Endothelial cell (in vitro differentiated cells): Measurements from ENCODE around the gene PLN. TPM values are rescaled to one million over a fixed set of nuclear protein-coding genes. Genes with fewer than 3 reads are reported as not detected.

Experiments used
- DNase-seq: peaks from one replicate; pipeline ENCODE4 v3.0.0; 2021; ENCODE audit warnings: low spot score
- H3K27ac Mint-ChIP-seq: one replicate; pipeline ENCODE4 v1.8.0; 2021; ENCODE audit warnings: mixed read lengths, inconsistent platforms; ENCODE audit not compliant: unreplicated experiment
- H3K27me3 Mint-ChIP-seq: one replicate; pipeline ENCODE4 v1.8.0; 2021; ENCODE audit warnings: mild to moderate bottlenecking, moderate library complexity, mixed read lengths, inconsistent platforms; ENCODE audit not compliant: unreplicated experiment
- H3K36me3 Mint-ChIP-seq: one replicate; pipeline ENCODE4 v1.8.0; 2021; ENCODE audit warnings: mild to moderate bottlenecking, low read depth, mixed read lengths, inconsistent platforms; ENCODE audit not compliant: unreplicated experiment
- H3K4me1 Mint-ChIP-seq: one replicate; pipeline ENCODE4 v1.8.0; 2021; ENCODE audit warnings: mild to moderate bottlenecking, mixed read lengths, inconsistent platforms; ENCODE audit not compliant: unreplicated experiment
- H3K4me3 Mint-ChIP-seq: one replicate; pipeline ENCODE4 v1.8.0; 2021; ENCODE audit warnings: mild to moderate bottlenecking, mixed read lengths, inconsistent platforms; ENCODE audit not compliant: unreplicated experiment
- H3K9me3 Mint-ChIP-seq: one replicate; pipeline ENCODE4 v1.8.0; 2021; ENCODE audit warnings: mixed read lengths, inconsistent platforms; ENCODE audit not compliant: unreplicated experiment
- total RNA-seq: library from RNA; stranded (reverse); fragmentation: NEBNext Ultra II Directional; extraction: Animal tissue kit (Norgen Biotek cat#: 25700); gene quantifications from one replicate; pipeline ENCODE4 v1.2.1, GENCODE V29; 2021; ENCODE audit not compliant: unreplicated experiment
- TF ChIP-seq, protein P1 (sequence below): fragments of 200-600 bp; sonication (generic); IDR thresholded peaks from one replicate; pipeline ENCODE4 v1.5.0; 2021; ENCODE audit warnings: antibody characterized with exemption; ENCODE audit not compliant: unreplicated experiment

The PLN gene
- total RNA-seq, 1 donor from 2014 or later = not detected

DNA sequence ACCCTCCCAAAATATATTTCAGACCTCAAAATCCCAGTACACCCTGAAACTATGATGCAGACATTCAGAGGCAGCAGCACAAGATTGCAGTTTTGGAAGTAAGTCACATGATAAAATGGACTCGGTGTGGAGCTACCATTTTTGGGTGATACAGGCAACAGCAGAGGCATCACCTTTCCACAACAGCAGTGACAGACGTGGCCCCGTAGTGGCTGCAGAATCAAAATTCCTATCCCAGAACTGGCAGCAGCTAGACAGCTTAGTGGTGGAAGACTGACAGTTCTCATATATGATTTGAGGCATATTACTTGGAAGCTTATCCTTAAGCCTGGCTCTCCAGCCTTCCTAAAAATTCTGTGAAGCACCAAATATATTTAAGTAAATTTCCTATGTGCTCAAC lies 19.9 kb downstream of the PLN start:
- no peak overlapping the region for H3K27ac Mint-ChIP-seq
- H3K9me3 Mint-ChIP-seq = no peaks in the 10 kb centered on the region

DNA sequence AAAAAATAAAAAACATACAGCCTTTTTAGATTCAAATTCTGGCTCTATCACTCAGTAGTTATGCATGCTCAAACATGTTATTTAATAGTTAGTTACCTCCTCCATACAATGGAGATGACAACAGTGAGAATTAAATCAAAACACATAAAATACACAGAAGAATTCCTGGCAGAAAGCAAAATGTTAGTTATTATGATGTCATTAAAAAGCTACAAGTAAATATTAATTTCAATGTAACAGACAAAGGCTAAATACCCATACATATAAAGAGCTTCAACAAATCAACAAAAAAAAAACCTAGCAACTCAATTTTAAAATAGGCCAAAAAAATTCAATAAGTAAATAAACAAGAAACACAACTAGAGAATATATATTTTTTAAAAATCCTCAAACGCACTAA lies 21.4 kb downstream of the PLN start:
- Mint-ChIP-seq H3K36me3 (peaks cover 7% of the 10 kb centered on the region), H3K9me3 (peaks cover 8% of the 10 kb centered on the region), H3K27me3 (no peaks in the 10 kb centered on the region), H3K27ac (no peak overlapping the region), H3K4me3 (no peak overlapping the region), H3K4me1 (no peaks in the 10 kb centered on the region)
- TF ChIP-seq, protein P1, sequence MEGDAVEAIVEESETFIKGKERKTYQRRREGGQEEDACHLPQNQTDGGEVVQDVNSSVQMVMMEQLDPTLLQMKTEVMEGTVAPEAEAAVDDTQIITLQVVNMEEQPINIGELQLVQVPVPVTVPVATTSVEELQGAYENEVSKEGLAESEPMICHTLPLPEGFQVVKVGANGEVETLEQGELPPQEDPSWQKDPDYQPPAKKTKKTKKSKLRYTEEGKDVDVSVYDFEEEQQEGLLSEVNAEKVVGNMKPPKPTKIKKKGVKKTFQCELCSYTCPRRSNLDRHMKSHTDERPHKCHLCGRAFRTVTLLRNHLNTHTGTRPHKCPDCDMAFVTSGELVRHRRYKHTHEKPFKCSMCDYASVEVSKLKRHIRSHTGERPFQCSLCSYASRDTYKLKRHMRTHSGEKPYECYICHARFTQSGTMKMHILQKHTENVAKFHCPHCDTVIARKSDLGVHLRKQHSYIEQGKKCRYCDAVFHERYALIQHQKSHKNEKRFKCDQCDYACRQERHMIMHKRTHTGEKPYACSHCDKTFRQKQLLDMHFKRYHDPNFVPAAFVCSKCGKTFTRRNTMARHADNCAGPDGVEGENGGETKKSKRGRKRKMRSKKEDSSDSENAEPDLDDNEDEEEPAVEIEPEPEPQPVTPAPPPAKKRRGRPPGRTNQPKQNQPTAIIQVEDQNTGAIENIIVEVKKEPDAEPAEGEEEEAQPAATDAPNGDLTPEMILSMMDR = no peak
- DNase-seq = no peak

More for the DNA sequence above, 19.9 kb downstream of the PLN start:
- TF ChIP-seq, protein P1 = no peak
- Mint-ChIP-seq H3K36me3 (no peaks in the 10 kb centered on the region), H3K4me3 (no peak overlapping the region), H3K4me1 (no peaks in the 10 kb centered on the region), H3K27me3 (peaks cover 2% of the 10 kb centered on the region)
- DNase-seq = no peak

DNA sequence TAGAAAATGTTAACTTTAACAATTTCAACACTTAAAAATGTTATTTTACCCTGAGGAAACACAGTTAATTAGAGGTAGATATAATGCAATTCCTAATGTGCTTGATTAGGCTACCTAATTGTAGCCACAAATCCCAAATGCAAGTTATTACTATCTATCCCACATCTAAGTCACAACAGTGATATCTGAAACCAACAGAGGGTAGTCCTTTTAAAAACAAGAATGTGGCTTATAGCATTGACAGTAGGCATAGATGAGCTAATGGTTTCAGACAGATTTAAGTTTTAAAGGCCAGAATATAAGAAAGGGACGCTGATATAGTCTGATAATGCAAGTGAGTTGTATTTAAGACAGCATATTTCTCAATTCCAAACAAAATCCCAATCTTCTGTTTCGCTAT lies 23.0 kb downstream of the PLN start:
- DNase-seq = no peak
- Mint-ChIP-seq H3K4me3 (no peak overlapping the region), H3K27ac (no peak overlapping the region), H3K9me3 (peaks cover 14% of the 10 kb centered on the region), H3K27me3 (peaks cover 6% of the 10 kb centered on the region), H3K4me1 (no peaks in the 10 kb centered on the region), H3K36me3 (peaks cover 23% of the 10 kb centered on the region)
- TF ChIP-seq, protein P1 = no peak

DNA sequence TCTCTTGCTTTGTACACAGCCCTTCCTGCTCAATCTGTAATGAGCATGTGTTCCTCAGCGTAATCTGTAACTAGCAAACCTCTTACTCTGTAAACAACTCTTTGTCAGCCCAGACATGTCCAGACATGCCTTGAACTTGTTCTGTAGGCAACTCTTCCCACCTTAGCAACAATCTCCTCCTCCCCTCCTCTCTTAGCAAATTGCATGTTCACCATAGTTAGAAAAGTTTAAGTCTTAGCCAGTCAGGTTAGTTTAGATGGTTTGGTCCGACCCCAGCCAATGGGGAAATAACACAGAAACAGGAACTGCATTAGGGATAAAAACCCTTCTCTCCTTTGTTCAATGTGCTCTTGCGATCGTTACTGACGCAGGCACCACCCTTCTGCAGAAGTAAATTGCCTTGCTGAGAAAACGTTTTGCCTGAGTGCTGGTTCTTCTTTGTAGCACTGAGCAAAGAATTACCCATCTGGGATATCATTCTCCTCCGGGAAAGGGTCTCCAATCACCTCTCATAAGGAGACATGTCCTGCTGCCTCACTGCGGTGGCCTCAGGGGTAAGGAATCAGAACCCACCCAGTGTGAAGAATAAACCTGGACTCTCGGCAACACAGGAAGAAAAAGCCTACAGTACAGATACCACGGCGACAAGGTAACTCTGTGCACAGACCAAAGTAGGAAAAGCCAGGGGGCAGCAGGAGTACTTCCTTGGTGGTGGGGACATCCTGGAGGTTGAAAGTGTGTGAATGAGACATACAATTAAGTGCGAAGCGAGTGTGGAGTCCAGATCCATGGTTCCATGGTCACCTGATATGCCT lies 26.2 kb downstream of the PLN start:
- Mint-ChIP-seq H3K27me3 (peaks cover 12% of the 10 kb centered on the region), H3K4me3 (peak overlapping the region; percentile 12), H3K4me1 (no peaks in the 10 kb centered on the region), H3K36me3 (peaks cover 52% of the 10 kb centered on the region), H3K27ac (peak overlapping the region; percentile 78), H3K9me3 (peaks cover 25% of the 10 kb centered on the region)
- TF ChIP-seq, protein P1 = no peak
- no peak for DNase-seq

DNA sequence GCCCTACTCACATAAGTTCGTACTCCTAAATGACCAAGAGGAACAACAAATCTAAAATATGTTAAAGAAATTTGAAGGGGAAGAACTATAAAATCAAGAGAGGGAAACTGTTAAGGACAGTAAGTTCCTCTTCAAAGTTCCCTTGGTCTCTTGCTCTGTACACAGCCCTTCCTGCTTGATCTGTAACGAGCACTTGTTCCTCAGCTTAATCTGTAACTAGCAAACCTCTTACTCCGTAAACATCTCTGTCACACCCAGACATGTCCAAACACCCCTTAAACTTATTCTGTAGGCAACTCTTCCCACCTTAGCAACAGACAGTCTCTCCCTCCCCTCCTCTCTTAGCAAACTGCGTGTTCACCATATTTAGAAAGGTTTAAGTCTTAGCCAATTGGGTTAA lies 29.9 kb downstream of the PLN start:
- H3K27me3 Mint-ChIP-seq = peaks cover 14% of the 10 kb centered on the region
- peak overlapping the region; percentile 11 for H3K4me3 Mint-ChIP-seq
- peaks cover 12% of the 10 kb centered on the region for H3K4me1 Mint-ChIP-seq
- H3K27ac Mint-ChIP-seq = no peak overlapping the region
- DNase-seq = no peak
- peaks cover 63% of the 10 kb centered on the region for H3K36me3 Mint-ChIP-seq
- peaks cover 34% of the 10 kb centered on the region for H3K9me3 Mint-ChIP-seq
- TF ChIP-seq, protein P1 = no peak
